MCF 10A (cell line): Measurements from ENCODE around the gene ZNF740. TPM values are rescaled to one million over a fixed set of nuclear protein-coding genes. Genes with fewer than 3 reads are reported as not detected.

ENCODE experiments used
- BruUV-seq: library from RNA; stranded (reverse); fragments of 400-500 nt; replicated peaks from 2 replicates; lab custom pipeline; 2021; lab: Mats Ljungman, UMichigan
- CTCF ChIA-PET: fragments of 300-600 bp; sonication (Branson Sonifier 250); formaldehyde crosslinking; extraction: SDS; loops from one replicate; lab custom pipeline; 2021; ENCODE audit warnings: antibody characterized with exemption, inconsistent platforms; lab: Yijun Ruan, JAX
- POLR2A ChIA-PET: fragments of 300-600, 350-650 bp; sonication (Branson Sonifier 250); formaldehyde crosslinking; extraction: SDS; loops from one replicate; lab custom pipeline; 2020; ENCODE audit warnings: antibody characterized with exemption, inconsistent platforms; lab: Yijun Ruan, JAX
- DNase-seq: peaks from one replicate; pipeline ENCODE4 v3.0.0-alpha.2; 2018; ENCODE audit not compliant: unreplicated experiment
- H3K27ac Mint-ChIP-seq: one replicate; pipeline ENCODE4 v1.8.0; 2022; ENCODE audit warnings: mild to moderate bottlenecking, low read depth, mixed read lengths; ENCODE audit not compliant: unreplicated experiment
- H3K27me3 Mint-ChIP-seq: one replicate; pipeline ENCODE4 v1.8.0; 2022; ENCODE audit warnings: mixed read lengths; ENCODE audit not compliant: insufficient read depth, unreplicated experiment
- H3K36me3 Mint-ChIP-seq: one replicate; pipeline ENCODE4 v1.8.0; 2022; ENCODE audit warnings: mild to moderate bottlenecking, moderate library complexity, mixed read lengths; ENCODE audit not compliant: insufficient read depth, unreplicated experiment
- H3K4me1 Mint-ChIP-seq: one replicate; pipeline ENCODE4 v1.8.0; 2022; ENCODE audit warnings: mixed read lengths; ENCODE audit not compliant: insufficient read depth, unreplicated experiment
- H3K4me3 Mint-ChIP-seq: one replicate; pipeline ENCODE4 v1.8.0; 2022; ENCODE audit warnings: mild to moderate bottlenecking, moderate library complexity, mixed read lengths; ENCODE audit not compliant: unreplicated experiment
- H3K9me3 Mint-ChIP-seq: one replicate; pipeline ENCODE4 v1.8.0; 2022; ENCODE audit warnings: mixed read lengths; ENCODE audit not compliant: unreplicated experiment
- intact Hi-C: fragments of 100-400 bp; cut with micrococcal nuclease; formaldehyde crosslinking; loops from 2 replicates; pipeline ENCODE4 v1.14.1; 2022
- total RNA-seq: library from RNA; stranded (reverse); gene quantifications from 2 replicates; pipeline ENCODE4 v1.2.3, GENCODE V29; 2022
- TF ChIP-seq, protein P1 (sequence below): fragments of 200-600 bp; IDR thresholded peaks from one replicate; pipeline ENCODE4 v1.8.0; 2022; ENCODE audit warnings: antibody characterized with exemption, mild to moderate bottlenecking; ENCODE audit not compliant: unreplicated experiment

ZNF740 gene
- total RNA-seq, 1 experiment from 2014 or later, result 36.2 TPM

DNA sequence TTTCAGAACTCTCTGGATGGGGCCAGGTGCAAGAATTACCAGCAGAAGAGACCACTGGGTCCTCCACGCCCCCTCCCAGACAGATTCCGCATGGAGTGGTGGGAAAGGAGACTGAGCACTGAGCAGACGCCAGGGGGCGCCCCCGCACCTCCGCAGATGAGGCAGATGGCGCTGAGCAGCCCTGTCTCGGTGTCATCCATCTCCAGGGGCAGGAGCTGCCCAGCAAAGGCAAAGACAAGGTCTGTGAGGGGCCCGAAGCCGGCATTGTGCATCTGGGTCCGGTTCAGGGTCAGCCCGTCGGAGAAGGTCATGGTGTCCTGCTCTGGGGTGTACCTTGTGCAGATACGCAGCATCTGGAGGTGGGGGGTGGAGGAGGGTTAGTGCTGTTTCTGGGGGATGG, 32.8 kb downstream of the ZNF740 start:
- Mint-ChIP-seq H3K4me3 (no peak overlapping the region), H3K27ac (no peak overlapping the region), H3K4me1 (peaks cover 24% of the 10 kb centered on the region), H3K36me3 (peaks cover 39% of the 10 kb centered on the region), H3K9me3 (no peaks in the 10 kb centered on the region), H3K27me3 (no peaks in the 10 kb centered on the region)
- TF ChIP-seq, protein P1, sequence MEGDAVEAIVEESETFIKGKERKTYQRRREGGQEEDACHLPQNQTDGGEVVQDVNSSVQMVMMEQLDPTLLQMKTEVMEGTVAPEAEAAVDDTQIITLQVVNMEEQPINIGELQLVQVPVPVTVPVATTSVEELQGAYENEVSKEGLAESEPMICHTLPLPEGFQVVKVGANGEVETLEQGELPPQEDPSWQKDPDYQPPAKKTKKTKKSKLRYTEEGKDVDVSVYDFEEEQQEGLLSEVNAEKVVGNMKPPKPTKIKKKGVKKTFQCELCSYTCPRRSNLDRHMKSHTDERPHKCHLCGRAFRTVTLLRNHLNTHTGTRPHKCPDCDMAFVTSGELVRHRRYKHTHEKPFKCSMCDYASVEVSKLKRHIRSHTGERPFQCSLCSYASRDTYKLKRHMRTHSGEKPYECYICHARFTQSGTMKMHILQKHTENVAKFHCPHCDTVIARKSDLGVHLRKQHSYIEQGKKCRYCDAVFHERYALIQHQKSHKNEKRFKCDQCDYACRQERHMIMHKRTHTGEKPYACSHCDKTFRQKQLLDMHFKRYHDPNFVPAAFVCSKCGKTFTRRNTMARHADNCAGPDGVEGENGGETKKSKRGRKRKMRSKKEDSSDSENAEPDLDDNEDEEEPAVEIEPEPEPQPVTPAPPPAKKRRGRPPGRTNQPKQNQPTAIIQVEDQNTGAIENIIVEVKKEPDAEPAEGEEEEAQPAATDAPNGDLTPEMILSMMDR, result peak; percentile 93
- DNase-seq, result peak; percentile 72
- ChIA-PET CTCF (interaction anchor here (0.5 to 9.3 kb wide), 29 partner anchors 11 to 610 kb away, joined by 3 to 275 read pairs (median 4); partner anchors contain the start of genes AAAS, ESPL1 and PFDN5), POLR2A (interaction anchor here (0.7 to 2.8 kb wide), 3 partner anchors 38 to 73 kb away, joined by 4 to 16 read pairs (median 5); a partner anchor contains a TSS)
- intact Hi-C loops, result loop anchor here (1.0 to 5.0 kb wide), 3 partner anchors 38 to 74 kb away; partner anchors contain the start of gene ESPL1
- no TSS peak for BruUV-seq

DNA sequence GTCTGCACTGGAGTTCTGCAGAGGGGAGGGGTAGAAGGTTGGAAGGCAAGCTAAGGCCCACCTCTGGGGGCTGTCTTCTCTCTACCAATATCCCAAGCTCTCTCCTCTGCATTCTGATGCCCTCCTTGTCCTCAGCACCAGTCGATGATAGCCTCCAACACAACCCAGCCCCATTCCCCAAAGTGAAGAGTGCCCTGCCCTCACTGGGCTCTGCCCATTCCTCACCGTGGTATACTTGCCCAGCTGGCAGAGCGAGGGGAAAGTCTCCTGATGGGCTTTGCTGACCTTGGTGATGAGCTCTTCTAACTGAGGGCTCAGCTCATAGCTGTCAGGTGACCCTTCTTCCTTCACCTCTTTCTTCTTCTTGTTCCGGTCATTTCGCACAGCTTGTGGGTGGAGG, 33.7 kb downstream of the ZNF740 start:
- Mint-ChIP-seq H3K9me3 (no peaks in the 10 kb centered on the region), H3K4me3 (no peak overlapping the region), H3K4me1 (peaks cover 33% of the 10 kb centered on the region), H3K36me3 (peaks cover 42% of the 10 kb centered on the region), H3K27ac (peak overlapping the region; percentile 47), H3K27me3 (no peaks in the 10 kb centered on the region)
- CTCF ChIA-PET, result interaction anchor here (0.5 to 9.3 kb wide), 25 partner anchors 11 to 295 kb away, joined by 3 to 275 read pairs (median 5); partner anchors contain the start of genes AAAS, ESPL1 and PFDN5
- intact Hi-C loops, result loop anchor here (5.0 kb wide), 1 partner anchor 53 kb away; the partner anchor contains the start of gene ESPL1
- no peak for DNase-seq
- POLR2A ChIA-PET, result interaction anchor here (0.6 to 2.8 kb wide), 3 partner anchors 38 to 74 kb away, joined by 3 to 16 read pairs (median 5); partner anchors contain the start of gene ESPL1
- TF ChIP-seq, protein P1, result no peak
- no TSS peak for BruUV-seq

DNA sequence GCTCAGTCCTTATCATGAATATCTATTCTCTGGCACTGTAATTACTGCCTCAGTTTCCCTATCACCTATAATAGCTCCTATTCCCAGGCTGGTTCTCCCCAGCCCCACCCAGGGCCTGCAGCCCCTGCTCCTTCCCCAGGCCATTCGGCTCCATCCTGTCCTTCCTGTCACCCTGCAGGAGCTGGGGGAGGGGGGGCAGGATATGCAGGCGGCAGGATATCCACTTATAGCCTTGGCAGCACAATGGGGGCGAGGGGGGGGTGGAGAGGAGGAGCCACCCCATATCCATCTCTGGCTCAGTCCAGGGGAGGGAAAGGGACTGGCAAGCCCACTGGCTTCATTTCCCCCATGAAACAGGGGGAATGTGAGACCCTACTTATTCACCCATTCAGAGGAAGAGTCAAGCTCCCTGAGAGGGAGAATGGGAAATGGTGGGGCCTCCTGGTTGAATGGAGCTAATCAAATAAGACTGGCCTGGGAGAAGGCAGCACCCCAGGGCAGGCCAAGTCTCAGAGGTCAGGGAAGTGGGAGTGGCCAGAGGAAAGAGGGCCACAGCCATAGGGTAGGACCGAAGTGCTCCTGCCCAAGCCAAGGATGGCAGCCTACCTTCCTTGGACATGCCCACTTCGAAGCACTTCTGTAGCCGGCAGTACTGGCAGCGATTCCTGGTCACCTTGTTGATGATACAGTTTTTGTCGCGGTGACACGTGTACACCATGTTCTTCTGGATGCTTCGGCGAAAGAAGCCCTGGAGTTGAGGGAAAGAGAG, 34.3 kb downstream of the ZNF740 start:
- DNase-seq, result no peak
- Mint-ChIP-seq H3K9me3 (no peaks in the 10 kb centered on the region), H3K36me3 (peaks cover 42% of the 10 kb centered on the region), H3K27me3 (no peaks in the 10 kb centered on the region), H3K27ac (peak overlapping the region; percentile 47), H3K4me1 (peaks cover 38% of the 10 kb centered on the region), H3K4me3 (no peak overlapping the region)
- CTCF ChIA-PET, result interaction anchor here (0.6 to 9.3 kb wide), 15 partner anchors 10 to 138 kb away, joined by 3 to 275 read pairs (median 7); partner anchors contain the start of genes AAAS, ESPL1 and PFDN5
- POLR2A ChIA-PET, result interaction anchor here (1.1 to 2.8 kb wide), 2 partner anchors 37 to 53 kb away, joined by 5 to 16 read pairs; partner anchors contain the start of gene ESPL1
- TF ChIP-seq, protein P1, result no peak
- intact Hi-C loops, result loop anchor here (5.0 kb wide), 1 partner anchor 52 kb away; the partner anchor contains the start of gene ESPL1
- BruUV-seq, result no TSS peak

DNA sequence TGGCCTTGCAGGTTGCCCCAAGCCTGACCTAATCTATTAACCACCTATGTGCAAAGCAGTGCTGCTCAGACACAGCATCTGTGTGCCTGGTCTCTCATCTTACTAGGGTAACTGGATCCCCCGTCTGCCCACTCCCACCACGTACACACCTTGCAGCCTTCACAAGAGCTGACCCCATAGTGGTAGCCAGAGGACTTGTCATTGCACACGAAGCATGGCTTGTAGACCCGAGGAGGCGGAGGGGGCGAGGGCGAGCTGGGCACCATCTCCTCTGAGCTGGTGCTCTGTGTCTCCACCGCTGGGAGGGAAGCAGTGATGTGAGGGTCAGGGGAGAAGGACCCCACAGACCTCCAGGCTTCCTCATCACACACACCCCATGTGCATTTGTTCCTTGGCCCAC, 35.0 kb downstream of the ZNF740 start:
- intact Hi-C loops, result no loop called here
- Mint-ChIP-seq H3K9me3 (no peaks in the 10 kb centered on the region), H3K27me3 (no peaks in the 10 kb centered on the region), H3K4me3 (no peak overlapping the region), H3K4me1 (peaks cover 38% of the 10 kb centered on the region), H3K36me3 (peaks cover 39% of the 10 kb centered on the region), H3K27ac (no peak overlapping the region)
- DNase-seq, result no peak
- BruUV-seq, result no TSS peak
- CTCF ChIA-PET, result interaction anchor here (0.5 to 9.3 kb wide), 4 partner anchors 34 to 73 kb away, joined by 3 to 275 read pairs (median 24); partner anchors contain the start of genes ESPL1 and PFDN5
- POLR2A ChIA-PET, result interaction anchor here (1.1 kb wide), 2 partner anchors 16 to 53 kb away, joined by 5 read pairs; partner anchors contain the start of gene ESPL1
- TF ChIP-seq, protein P1, result no peak
